Amniotic stem cell (primary cell): ENCODE results near the gene AFAP1.

Source experiments
- DNase-seq: peaks from one replicate; lab custom pipeline; 2025; lab: John Stamatoyannopoulos, UW

The AFAP1 gene

DNA sequence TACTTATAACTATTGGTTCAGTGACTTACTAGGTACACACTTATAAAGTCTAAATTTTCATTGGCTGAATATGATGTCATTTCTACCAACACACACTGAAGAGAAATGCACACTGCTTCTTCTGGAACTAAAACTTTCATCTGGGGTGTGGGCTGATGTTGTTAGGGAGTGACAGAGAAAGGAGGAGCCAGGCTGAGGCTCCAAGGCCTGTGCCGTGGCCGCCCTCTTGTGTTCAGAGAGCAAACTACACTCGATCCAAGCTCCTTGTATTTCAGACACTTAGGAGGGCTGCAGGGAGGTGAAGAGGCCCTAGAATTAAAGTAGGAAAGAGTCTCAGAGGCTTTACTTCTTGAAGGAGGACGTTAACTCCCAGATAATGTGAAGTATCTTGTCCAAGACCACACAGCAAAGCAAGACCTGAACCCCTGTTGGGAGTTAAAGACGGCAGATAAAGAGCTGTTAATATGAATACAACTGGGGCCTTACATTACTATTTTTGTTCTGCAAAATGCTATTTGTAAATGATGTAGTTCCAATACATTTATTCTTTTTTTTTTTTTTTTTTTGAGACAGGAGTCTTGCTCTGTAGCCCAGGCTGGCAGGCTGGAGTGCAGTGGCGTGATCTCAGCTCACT lies 137.5 kb downstream of the AFAP1 start:
- peak; percentile 44 for DNase-seq

DNA sequence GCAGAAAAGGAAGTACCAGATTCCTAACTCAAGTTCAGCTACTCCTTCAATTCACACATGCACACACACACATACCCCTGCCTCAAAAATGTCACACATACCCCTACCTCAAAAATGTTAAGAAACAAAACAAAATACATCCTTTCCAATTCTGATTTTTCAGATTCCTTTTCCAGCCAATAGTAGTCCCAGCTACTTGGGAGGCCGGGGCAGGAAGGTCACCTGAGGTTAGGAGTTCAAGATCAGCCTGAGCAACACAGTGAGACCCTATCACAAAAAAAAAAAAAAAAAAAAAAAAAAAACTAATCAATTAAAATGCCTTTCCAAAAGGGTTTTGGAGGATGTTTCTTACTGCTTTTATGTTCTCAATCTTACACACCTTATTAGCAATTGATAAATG lies 138.0 kb downstream of the AFAP1 start:
- DNase-seq, result no peak

DNA sequence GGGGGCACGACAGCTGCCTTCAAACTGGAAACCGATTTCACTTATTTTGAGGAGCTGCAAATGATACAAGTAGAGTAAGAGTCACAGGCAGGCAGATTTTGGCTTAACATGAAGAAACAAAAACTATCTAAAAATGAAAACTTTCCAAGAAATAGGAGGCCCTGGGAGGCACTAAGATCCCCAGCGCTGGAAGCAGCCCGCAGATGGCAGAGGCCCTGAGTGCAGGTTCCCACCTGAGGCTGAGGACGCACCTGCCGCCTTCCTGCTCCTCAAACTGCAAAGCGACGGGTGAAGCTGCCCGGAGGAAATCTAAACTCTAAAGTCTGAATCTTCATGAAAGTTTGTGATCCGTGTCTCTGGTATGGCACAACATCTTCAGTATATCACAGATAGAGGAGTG lies 138.7 kb downstream of the AFAP1 start:
- no peak for DNase-seq

DNA sequence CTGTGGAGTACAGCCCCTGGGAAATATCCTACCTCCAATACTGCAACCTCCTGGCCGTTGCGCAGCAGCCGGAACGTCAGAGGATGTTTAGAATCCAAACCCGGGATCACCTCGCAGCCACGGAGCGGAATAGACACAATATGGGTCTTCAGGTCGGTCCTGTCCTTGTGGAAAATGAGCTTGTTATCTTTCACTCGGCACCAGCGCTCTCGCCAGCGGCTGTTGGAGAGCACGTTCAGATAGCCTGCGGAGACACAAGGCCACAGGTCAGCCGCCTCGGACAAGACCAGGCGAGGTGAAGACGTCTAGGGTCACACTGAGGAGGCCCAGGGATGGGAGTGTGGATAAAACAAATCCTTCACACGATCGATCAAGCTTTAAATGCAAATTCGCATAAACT lies 139.3 kb downstream of the AFAP1 start:
- no peak for DNase-seq

DNA sequence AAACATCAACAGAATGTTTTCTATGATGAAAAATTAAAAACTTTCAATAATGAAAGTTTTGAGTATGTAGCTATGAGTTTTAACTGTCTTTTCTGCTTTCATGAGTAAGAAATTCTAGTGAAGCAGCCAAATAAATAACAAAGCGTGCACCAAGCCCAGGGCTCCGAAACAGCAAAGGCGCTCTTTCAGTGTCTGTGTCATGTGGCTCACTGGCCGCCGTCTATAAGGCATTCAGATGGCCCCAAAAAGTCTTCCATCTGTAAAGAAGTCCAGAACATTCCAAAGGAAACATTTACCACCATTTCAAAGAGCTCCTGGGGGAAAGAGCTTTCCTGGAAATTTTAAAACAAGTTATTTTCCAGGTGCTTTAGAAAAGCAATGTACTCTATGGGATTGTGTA lies 139.9 kb downstream of the AFAP1 start:
- no peak for DNase-seq

DNA sequence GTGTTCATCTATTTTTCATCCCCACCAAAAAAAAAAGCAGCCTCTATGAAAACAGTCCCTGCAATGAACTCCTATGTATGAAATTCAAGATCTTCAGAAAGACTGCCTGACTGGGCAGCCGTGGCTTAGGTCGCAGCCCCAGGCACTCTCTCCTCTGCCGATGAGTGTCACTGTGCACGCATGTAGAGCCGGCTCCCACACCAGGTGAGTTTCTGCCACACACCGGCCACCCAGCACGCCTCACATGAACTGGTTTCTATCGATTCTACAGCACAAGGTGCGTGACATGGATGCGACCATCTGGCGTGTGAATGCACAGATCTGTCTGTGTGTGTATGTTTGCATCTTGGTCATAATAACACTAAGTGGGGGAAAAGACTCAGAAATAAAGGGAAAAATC lies 140.4 kb downstream of the AFAP1 start:
- no peak for DNase-seq

DNA sequence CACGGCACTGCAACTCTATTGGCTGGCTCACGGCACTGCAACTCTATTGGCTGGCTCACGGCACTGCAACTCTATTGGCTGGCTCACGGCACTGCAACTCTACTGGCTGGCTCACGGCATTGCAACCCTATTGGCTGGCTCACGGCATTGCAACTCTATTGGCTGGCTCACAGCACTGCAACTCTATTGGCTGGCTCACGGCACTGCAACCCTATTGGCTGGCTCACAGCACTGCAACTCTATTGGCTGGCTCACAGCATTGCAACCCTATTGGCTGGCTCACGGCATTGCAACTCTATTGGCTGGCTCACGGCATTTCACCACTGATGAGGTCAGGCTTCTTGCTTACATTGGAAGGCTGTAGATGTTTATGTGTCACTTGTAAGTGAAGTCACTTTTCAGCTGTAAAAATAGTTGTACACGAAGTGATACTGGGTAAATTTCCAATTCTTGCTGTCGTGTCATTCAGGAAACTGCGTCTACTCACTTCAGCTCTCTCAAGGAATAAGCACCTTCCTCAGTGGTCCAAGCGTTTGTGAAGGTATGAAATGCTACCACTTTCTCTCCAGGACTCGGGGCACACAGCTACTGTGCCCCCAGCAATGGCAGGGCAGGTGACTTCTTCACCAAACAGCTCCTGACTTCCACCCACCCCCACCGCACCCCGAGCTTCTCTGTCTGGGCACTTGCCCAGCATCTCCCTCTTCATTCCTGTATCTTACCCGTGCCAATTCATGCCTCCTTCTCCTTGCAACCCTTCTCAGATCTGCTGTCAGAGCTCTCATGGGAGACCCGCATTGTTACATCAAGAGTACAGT lies 141.3 kb downstream of the AFAP1 start:
- DNase-seq, result no peak

DNA sequence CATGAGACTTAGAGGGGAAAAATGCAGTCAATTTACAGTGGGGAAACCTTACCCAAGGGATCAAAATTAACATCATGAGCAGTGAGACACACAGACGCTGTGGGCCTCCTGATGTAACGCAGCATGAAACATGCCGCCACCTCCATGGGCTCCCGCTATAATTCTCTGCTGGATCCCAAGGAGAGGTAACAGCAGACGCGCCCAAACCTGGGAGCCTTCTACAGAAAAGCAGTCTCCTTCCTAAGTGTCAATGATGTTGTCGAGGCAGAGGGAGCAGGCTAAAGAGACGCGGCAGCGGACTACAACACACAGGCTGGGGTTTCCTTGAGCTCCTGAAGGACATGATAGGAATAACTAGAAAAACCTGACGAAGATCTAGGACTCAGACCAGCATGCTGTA lies 142.3 kb downstream of the AFAP1 start:
- no peak for DNase-seq

DNA sequence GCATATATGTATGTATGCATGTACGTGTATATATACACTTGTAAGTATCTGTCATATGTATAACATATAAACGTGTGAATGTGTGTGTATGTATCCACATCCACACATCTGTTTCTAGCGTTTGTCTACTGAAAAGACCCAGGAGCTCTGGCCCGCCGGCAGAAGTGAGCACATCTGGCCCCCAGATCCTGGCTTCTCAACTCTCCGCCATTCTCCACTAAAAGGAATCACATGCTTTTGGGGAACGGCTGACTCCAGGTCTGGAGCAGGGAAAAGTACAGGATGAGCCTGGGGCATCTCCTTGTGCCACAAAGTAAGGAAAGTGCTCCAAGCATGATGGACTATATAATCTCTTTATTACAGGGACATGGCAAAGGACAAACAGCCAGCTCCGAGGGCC lies 143.7 kb downstream of the AFAP1 start:
- DNase-seq, result no peak

DNA sequence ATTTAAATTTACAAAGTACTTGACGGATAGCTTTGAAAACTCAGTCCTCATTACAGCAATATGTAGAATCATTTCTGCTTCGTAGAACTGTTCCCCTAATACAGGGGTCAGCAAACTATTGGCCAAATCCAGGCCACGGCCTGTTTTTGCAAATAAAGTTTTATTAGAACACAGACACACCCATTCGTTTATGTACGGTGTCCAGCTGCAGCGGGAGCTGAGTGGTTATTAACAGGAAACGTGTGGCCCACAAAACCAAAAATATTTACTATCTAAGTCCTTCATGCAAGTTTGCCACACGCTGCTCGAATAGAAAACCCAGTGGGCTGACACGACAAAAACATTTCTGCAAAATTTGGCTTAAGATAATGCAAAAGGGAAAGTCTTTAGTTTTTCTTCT lies 146.5 kb downstream of the AFAP1 start:
- no peak for DNase-seq

DNA sequence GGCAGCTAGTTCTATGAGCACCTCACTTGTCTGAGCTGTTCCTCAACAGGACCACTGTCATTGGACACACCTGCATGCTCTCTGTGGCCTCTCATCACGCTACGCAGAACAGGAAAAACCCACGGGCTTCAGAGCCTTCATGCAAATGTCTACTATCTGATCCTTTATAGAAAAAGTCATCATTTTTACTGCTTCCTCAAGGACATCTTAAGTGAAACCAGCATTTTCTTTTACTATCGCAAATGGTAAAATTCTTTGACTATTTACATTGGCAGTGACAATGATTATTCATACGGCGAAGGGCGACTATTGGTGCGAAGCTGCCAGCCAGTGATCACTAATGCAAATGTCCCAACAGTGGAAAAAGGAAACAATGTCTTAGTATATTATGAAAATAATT lies 147.0 kb downstream of the AFAP1 start:
- no peak for DNase-seq

DNA sequence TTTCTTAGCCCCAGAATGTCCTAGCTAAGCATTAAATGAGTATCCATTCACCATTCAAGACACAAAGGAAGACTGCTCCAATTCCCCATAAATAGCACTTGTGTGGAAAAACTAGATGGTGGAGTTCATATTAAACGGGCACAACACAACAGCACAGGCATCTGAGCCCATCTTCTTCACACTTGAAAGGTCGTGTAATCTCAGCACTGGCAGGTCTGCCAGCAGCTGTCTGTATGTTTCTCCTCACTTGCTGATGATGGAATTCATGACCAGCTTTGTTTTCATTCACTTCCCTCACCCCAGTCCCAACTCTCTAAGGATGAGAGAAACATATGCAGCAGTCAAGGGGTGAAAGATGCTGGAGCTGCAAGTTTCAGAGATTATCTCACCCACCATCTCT lies 148.7 kb downstream of the AFAP1 start:
- no peak for DNase-seq

DNA sequence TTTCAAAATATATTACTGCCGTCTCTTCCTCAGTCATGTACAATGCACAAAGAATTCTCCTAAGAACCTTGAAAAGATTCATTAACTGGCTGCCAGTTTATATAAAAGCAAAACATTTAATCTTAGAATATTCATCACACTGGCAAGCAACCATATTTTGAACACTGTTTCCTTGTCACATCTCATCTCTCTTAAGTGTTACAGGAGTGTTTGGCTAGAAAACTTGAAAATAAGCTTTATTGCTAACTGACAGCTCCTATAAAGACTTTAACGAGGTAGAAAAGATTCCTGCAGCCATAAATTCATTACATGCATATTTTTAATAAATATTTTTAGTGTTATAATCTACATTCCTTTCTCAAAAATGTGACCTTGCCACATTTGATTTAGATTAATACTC lies 149.6 kb downstream of the AFAP1 start:
- DNase-seq, result no peak

DNA sequence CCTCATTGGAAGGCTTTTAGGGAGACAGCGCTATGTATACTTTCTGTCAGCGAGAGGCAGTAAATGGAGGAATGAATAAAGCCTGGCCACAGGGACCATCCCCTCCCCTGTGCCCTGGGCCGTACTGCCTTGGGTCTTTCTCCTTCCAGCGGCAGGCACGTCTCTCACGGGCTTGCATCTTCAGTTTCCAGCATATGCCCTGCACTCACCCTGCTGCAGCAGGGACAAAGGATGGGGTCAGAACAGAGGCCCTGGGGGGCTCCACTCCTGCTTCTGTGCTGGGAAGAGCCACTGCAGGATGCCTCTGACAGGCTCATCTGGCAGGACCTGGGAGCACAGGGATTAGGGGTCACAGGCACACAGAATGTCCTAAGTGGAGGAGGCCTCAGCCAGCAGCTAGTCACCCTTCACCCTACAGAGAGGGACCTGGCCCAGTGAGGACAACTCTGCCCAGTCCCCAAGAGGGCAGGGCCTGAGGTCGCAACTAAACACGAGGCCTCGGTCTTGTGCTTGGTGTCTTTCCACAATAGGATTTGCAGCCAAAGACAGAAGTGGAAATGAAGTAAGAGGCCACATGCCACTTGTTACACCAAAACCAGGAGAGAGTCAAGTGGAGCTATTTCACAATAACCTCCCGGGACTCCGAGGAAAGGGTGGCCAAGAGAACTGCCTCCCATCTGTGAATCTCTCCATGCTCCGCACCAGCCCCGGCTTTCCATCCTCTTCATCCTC lies 150.8 kb downstream of the AFAP1 start:
- no peak for DNase-seq

DNA sequence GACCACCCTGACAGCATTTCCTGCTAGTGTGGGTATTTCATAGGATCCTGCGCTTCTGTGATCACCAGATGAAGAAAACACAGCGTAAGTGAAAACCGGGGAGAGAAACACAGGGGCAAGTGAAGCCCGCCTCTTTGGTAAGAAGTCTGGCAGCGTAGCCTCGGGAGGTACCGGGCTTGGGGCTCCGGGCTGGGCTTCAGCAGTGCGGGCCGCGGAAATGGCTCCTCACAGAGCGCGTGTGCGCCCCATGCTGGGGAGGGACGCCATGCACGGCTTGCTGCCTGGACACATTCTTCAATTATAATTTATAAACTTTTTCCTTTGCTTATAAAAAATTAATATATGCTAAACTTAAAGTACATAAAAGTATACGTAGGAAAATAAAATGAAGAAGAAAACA lies 151.5 kb downstream of the AFAP1 start:
- DNase-seq, result no peak

DNA sequence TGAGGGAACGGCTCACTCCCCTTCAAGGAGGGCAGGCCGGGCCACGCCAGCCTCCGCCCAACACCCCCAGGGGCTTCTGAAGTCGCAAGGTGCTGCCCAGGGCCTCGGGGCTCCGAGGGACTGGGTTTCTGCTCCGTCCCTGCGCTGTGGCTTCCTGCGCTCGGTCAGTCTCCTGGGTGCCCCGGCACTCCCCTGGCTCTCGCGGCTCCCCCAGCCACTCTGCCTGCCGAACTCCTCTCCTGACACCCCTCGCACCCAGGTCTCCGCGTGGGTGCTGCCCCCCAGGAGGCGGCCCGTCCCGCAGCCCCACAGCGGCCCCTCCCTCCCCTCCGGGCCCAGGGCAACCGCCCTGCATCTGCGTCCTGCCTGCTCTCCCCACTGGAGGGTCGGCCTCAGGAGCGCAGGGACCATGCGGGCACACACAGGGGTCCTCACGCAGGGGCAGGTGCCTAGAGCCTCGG lies 151.9 kb downstream of the AFAP1 start:
- DNase-seq, result no peak

DNA sequence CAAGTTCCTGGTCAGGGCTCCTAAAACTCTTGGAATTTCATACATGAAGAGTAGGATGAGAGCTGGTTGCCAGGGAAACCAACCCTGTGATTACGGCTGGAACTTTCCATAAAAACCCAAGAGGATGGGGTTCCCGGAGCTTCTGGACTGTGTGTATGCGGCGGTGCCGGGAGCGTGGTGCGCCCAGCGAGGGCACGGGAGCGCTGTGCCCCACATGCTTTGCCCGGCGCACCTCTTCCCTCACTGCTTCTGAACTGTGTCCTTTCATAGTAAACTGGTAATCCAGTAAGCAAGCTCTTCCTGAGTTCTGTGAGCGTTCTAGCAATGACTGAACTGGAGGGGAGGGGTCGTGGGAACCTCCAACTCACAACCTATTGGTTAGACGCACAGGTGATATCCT lies 152.6 kb downstream of the AFAP1 start:
- DNase-seq, result no peak

DNA sequence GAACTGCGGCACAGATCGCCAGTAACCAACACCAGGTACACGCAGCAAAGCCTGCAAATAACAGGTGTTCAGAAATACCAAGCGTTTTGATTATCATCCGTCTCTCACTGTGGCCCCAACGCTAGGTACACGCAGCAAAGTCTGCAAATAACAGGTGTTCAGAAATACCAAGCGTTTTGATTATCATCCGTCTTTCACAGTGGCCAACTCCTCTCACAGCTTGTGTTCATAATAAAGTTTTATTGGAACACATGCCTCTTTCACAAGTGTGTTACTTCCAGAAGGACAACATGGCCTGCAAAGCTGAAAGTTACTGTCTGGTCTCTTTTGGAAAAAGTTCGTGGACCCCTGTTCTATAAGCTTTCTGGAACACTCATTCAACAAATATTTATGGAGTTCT lies 153.1 kb downstream of the AFAP1 start:
- no peak for DNase-seq

DNA sequence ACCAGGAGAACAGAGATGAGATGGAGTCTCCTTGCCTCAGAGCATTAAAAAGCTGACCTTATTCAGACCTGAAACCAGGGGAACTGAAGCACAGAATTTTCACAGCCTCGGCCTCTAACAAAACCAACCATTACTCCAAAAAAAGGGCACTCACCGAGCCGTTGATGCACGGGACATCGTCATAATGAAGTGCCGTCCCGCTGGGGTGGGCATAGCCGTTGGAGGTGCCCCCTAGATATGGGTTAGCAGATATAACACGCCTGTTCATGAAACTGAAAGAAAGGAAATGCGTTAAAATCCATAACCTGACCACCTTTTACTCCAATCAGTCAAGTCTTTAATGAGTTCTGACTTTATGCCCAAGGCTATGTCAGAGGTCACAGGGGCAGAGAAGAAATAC lies 153.6 kb downstream of the AFAP1 start:
- no peak for DNase-seq

DNA sequence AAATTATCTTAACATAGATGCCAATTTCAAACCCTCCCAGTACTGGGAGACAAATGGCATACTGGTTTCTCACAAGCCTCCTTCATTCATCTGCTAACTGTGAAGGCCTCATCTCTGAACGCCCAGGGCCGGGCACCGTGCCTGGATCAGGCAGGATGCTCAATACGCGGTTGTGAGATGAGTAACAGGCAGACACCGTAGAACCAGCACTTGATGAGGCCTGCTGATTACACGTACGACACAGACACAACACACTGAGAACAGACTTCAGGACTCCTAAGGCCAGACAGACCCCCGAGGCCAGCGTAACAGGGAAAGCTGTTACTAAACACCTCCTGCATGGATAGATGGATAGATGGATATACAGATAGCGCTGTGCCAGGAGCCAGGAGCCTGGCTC lies 154.6 kb downstream of the AFAP1 start:
- DNase-seq, result no peak

DNA sequence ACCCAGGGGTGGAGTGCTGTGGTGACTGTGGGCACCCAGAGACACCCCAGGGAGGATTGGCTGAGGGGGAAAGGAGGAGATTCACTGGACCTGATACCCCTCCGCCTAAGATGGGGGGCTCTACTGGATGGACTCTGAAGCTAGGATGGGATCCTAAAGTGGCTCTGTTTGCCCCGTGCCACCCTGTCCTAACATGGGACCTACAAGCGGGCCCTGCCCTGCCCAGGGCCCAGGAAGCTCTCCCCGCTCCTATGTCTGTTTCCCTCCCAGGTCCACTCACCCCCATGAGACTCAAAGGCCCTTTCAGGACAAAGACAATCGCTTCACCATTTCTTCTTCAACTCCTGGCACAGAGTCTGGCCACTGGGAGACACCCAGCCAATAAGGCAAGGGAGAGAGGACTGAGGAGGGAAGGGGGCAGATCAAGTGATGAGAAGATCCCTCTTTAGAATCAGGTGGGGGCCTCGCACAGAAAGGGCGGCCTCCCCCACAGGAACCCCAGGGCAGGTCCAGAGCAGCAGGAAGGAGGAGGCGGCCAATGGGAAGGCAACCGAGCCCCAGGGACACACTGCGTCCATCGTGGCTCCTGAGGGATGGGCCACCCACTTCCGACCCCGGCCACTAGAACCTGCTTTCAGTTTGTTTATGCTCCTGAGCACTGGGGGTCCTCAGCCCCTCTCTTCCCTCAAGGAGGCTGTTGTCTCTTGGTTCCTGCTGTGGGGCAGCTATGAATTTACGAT lies 155.4 kb downstream of the AFAP1 start:
- no peak for DNase-seq

DNA sequence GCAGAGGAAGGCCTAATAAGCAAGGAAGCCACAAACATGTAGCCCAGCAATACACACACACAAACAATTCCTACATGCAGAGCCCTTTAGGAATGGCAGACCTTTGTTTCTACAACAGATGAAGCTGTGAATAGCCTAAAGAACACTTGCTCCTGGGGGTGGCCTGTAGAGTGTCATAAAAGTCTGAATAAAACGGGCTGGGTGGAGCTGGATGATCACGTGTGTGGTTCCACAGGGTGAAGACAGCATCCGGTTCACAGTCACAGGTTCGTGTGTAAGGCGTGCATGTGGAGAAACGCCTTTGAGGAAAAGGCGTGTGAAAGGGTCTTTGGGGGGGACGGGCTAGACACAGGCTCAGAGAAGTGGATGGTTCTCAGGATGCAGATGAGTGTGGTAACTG lies 156.1 kb downstream of the AFAP1 start:
- no peak for DNase-seq
